GM10248 (cell line): ENCODE results near the gene E2F8.
"Not testable (repeated sequence)": the region's sequence is repeated elsewhere in the genome, so short reads cannot be mapped to it uniquely, and the experiment has no call there.

Experiments
- CTCF ChIA-PET: fragments of 300-600 bp; sonication (Branson Sonifier 250); formaldehyde crosslinking; extraction: SDS; loops from one replicate; lab custom pipeline; 2021; ENCODE audit warnings: antibody characterized with exemption; lab: Yijun Ruan, JAX
- POLR2A ChIA-PET: fragments of 350-650 bp; sonication (Branson Sonifier 250); formaldehyde crosslinking; extraction: SDS; loops from one replicate; lab custom pipeline; 2020; ENCODE audit warnings: antibody characterized with exemption; lab: Yijun Ruan, JAX
- DNase-seq: peaks from one replicate; pipeline ENCODE4 v3.0.0; 2012; ENCODE audit errors: extremely low spot score
- CTCF ChIP-seq: IDR thresholded peaks from 2 replicates; pipeline ENCODE4 v1.5.1; 2012; ENCODE audit warnings: mild to moderate bottlenecking, low read depth; ENCODE audit errors: extremely low read depth, missing control alignments, control extremely low read depth

Gene E2F8

GRCh38 chr11:19281555-19281954 is 40.8 kb upstream of the E2F8 start:
- POLR2A ChIA-PET, result no interaction called here
- TF ChIP-seq CTCF, result no peak
- DNase-seq, result no peak
- CTCF ChIA-PET, result interaction anchor here (0.7 to 1.3 kb wide), 4 partner anchors 11 to 22 kb away, joined by 3 to 9 read pairs (median 4); no protein-coding TSS in a partner anchor

GRCh38 chr11:19281041-19281440 is 40.3 kb upstream of the E2F8 start:
- CTCF ChIA-PET, result interaction anchor here (0.7 to 1.2 kb wide), 3 partner anchors 19 to 23 kb away, joined by 3 to 4 read pairs (median 3); no protein-coding TSS in a partner anchor
- TF ChIP-seq CTCF, result no peak
- no peak for DNase-seq
- POLR2A ChIA-PET, result no interaction called here

- DNase-seq, result no peak
- TF ChIP-seq CTCF, result no peak
- ChIA-PET POLR2A (no interaction called here), CTCF (interaction anchor here (1.4 to 1.6 kb wide), 2 partner anchors 20 to 205 kb away, joined by 3 to 5 read pairs; no protein-coding TSS in a partner anchor)
Observed at GRCh38 chr11:19279451-19279850, 38.7 kb upstream of the E2F8 start.

- DNase-seq, result no peak
- CTCF ChIA-PET, result interaction anchor here (1.1 to 1.3 kb wide), 2 partner anchors 11 to 17 kb away, joined by 3 read pairs; no protein-coding TSS in a partner anchor
- TF ChIP-seq CTCF, result no peak
- POLR2A ChIA-PET, result no interaction called here
Observed at GRCh38 chr11:19276859-19277808, 36.4 kb upstream of the E2F8 start.

GRCh38 chr11:19275496-19275895 is 34.8 kb upstream of the E2F8 start:
- ChIA-PET CTCF (interaction anchor here (1.5 to 2.9 kb wide), 4 partner anchors 13 to 173 kb away, joined by 3 to 13 read pairs (median 3); no protein-coding TSS in a partner anchor), POLR2A (no interaction called here)
- DNase-seq, result no peak
- TF ChIP-seq CTCF, result no peak

- DNase-seq, POLR2A ChIA-PET: not testable (repeated sequence)
- CTCF ChIA-PET, result interaction anchor here (8.1 kb wide), 1 partner anchor 15 kb away, joined by 51 read pairs; no protein-coding TSS in a partner anchor
Observed at GRCh38 chr11:19273219-19273618, 32.5 kb upstream of the E2F8 start.
